ENCODE measurements around the gene DZIP3.
"Not testable (repeated sequence)": the region's sequence is repeated elsewhere in the genome, so short reads cannot be mapped to it uniquely, and the experiment has no call there.

The DZIP3 gene

DNA sequence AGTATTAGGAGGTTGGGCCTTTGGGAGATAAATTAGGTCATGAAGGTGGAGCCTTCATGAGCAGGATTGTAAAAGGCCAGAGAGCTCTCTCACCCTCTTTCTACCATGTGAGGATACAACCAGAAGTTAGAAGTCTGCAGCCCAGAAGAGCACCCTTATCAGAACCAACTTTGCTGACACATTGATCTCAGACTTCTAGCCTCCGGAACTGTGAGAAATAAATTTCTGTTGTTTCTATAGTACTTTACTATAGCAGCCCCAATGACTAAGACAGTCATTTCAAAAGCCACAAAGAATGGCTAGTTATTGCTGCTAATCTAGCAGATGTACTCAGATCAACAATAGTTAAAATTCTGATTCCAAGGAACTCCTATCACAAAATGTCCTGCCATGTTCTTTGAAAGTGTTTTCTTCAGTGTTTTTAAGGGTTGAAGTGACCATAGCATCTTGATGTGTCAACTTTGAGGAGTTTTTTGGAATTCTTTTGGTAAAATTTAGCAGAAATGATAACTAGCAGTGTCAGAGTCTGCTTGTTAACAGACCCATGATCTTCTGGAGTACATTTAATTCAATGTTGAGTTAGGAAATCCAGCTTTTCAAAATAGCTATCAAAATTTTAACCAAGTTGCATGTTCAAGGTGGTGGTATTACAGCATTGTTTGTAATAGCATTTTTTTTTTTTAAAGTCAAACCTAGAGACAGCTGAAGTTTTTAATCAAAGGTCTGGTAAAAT is 10.3 kb downstream of the DZIP3 start:
- no peak overlapping the region for H3K9ac ChIP-seq (ENCODE audit: low read length)
- peaks cover 6% of the 10 kb centered on the region; the same call in 1 of the 2 replicates for H3K9me3 ChIP-seq (ENCODE audit: control insufficient read depth, insufficient read depth, low read depth, low read length)
- H3K4me1 ChIP-seq (ENCODE audit: control insufficient read depth, insufficient read depth, low read length): peaks cover 11% of the 10 kb centered on the region; the same call in 1 of the 2 replicates
- no peak overlapping the region for H3K4me3 ChIP-seq (ENCODE audit: low read depth, low read length)
- H3K27me3 ChIP-seq (ENCODE audit: control insufficient read depth, insufficient read depth, low read length): no peaks in the 10 kb centered on the region
- H3K27ac ChIP-seq (ENCODE audit: low read depth, low read length): no peak overlapping the region
- no peaks in the 10 kb centered on the region for H3K36me3 ChIP-seq (ENCODE audit: control insufficient read depth, insufficient read depth, low read length)

DNA sequence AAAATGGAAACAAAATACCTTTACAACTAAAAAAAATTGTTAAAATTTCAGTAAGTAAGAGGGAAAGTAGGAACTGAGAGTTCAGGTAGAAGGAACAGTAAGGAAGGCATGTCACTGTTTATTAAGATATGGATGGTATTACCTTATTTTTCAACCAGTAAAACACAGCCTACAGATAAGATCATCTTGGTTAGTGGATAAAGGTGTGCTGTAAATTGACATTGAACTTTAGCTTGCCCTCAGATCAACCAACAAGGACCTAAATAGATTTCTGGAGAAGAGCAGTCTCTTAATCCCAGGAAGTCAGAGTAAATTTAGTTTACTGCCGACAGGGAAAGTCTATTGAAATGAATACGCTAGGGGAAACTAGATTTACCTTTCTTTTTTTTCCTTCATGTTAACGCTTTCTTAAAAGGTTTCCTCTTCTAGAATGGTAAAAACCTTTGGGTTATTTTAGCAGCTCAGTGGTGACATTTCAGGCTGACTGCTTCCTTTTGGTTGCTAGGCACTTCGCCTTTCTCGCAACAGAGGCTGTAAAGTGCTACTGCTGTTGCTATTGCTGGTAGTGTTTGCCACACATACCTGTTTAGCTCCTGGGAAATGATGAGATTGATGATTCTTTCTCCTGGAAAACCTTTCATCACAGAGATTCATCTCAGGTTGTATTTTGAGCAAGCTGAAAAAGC is 12.9 kb downstream of the DZIP3 start:
- H3K9ac ChIP-seq (ENCODE audit: low read length): no peak overlapping the region
- H3K27me3 ChIP-seq (ENCODE audit: control insufficient read depth, insufficient read depth, low read length): no peaks in the 10 kb centered on the region
- peaks cover 11% of the 10 kb centered on the region; the same call in 1 of the 2 replicates for H3K4me1 ChIP-seq (ENCODE audit: control insufficient read depth, insufficient read depth, low read length)
- peaks cover 6% of the 10 kb centered on the region; the same call in 1 of the 2 replicates for H3K9me3 ChIP-seq (ENCODE audit: control insufficient read depth, insufficient read depth, low read depth, low read length)
- H3K4me3 ChIP-seq (ENCODE audit: low read depth, low read length): no peak overlapping the region
- H3K36me3 ChIP-seq (ENCODE audit: control insufficient read depth, insufficient read depth, low read length): peaks cover 3% of the 10 kb centered on the region; the same call in 1 of the 2 replicates
- no peak overlapping the region for H3K27ac ChIP-seq (ENCODE audit: low read depth, low read length)

DNA sequence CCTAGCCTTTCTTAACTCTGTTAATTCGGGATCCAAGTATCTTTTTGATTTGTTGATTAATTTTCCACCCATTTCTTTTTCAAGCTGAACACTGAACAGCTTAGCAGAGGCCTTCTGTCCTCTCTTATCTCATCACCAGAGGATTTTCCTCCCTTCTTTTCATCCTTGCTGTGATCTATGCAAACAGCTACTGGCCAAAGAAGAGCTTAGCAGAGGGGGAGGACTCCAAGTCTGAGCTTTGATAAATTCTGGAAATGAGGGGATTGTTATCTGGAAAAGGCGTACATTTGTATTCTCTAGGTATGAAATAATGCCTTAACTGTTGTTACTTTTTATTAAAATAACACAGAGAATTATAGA is 13.4 kb downstream of the DZIP3 start:
- Histone ChIP-seq H3K9me3 (ENCODE audit: control insufficient read depth, insufficient read depth, low read depth, low read length) (peaks cover 6% of the 10 kb centered on the region; the same call in 1 of the 2 replicates), H3K27ac (ENCODE audit: low read depth, low read length) (no peak overlapping the region), H3K36me3 (ENCODE audit: control insufficient read depth, insufficient read depth, low read length) (peaks cover 3% of the 10 kb centered on the region; the same call in 1 of the 2 replicates), H3K4me3 (ENCODE audit: low read depth, low read length) (no peak overlapping the region), H3K27me3 (ENCODE audit: control insufficient read depth, insufficient read depth, low read length) (no peaks in the 10 kb centered on the region), H3K4me1 (ENCODE audit: control insufficient read depth, insufficient read depth, low read length) (peaks cover 11% of the 10 kb centered on the region; the same call in 1 of the 2 replicates), H3K9ac (ENCODE audit: low read length) (no peak overlapping the region)

DNA sequence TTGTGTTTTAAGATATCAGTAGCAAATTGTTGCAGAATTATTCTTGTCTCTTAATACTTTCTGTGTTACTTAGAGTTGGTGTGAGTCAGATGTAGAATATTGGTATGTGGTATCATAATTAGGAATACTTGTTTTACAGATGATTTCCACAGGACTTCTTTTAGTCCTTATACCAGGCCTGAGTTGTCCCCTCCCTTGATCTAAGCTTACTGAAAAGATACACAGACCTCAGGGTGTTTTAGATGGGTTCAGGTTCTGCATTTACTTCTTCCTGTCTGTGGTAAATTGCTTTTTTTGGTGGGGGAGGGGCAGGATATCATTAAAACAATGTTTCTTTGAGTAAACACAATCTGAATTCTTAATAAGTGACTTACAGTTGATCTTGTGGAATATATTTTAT is 14.2 kb downstream of the DZIP3 start:
- H3K27me3 ChIP-seq (ENCODE audit: control insufficient read depth, insufficient read depth, low read length): no peaks in the 10 kb centered on the region
- H3K9ac ChIP-seq (ENCODE audit: low read length): no peak overlapping the region
- no peak overlapping the region for H3K27ac ChIP-seq (ENCODE audit: low read depth, low read length)
- no peak overlapping the region for H3K4me3 ChIP-seq (ENCODE audit: low read depth, low read length)
- H3K4me1 ChIP-seq (ENCODE audit: control insufficient read depth, insufficient read depth, low read length): peaks cover 11% of the 10 kb centered on the region; the same call in 1 of the 2 replicates
- H3K36me3 ChIP-seq (ENCODE audit: control insufficient read depth, insufficient read depth, low read length): peaks cover 3% of the 10 kb centered on the region; the same call in 1 of the 2 replicates
- H3K9me3 ChIP-seq (ENCODE audit: control insufficient read depth, insufficient read depth, low read depth, low read length): peaks cover 6% of the 10 kb centered on the region; the same call in 1 of the 2 replicates

DNA sequence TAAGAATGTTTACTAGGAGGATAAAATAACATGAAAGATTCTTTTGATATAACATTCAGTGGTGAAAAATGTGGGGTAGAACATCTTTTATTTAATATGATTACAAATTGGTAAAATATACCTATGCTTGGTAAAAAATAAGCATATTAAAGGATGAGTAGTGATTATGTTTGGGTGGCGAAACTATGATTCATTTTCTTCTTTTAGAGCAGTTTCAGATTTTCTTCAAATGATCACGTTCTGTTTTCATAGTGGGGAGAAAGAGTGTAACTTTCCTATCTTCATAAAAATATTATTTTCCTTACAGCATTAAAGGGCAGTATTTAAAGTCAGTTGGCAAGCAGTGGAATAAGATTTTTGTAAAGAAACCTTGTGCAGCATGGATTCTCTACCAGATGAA is 15.5 kb downstream of the DZIP3 start:
- Histone ChIP-seq H3K4me1 (ENCODE audit: control insufficient read depth, insufficient read depth, low read length) (peaks cover 11% of the 10 kb centered on the region; the same call in 1 of the 2 replicates), H3K36me3 (ENCODE audit: control insufficient read depth, insufficient read depth, low read length) (peaks cover 6% of the 10 kb centered on the region), H3K4me3 (ENCODE audit: low read depth, low read length) (no peak overlapping the region), H3K27me3 (ENCODE audit: control insufficient read depth, insufficient read depth, low read length) (no peaks in the 10 kb centered on the region), H3K27ac (ENCODE audit: low read depth, low read length) (no peak overlapping the region), H3K9ac (ENCODE audit: low read length) (no peak overlapping the region), H3K9me3 (ENCODE audit: control insufficient read depth, insufficient read depth, low read depth, low read length) (peaks cover 6% of the 10 kb centered on the region; the same call in 1 of the 2 replicates)

DNA sequence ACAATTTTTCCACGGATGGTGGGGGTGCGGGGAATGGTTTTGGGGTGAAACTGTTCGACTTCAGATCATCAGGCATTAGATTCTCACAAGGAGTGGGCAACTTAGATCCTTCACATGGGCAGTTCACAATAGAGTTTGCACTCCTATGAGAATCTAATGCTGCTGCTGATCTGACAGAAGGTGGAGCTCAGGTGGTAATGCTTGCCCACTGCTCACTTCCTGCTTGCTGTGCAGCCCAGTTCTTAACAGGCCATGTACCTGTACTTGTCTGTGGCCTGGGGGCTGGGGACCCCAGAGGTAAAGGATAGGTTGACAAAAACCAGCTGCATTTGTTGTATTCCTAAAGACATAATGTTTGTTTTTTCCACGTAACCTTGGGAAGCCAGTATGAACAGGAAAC is 16.0 kb downstream of the DZIP3 start:
- H3K36me3 ChIP-seq (ENCODE audit: control insufficient read depth, insufficient read depth, low read length): peaks cover 9% of the 10 kb centered on the region
- peaks cover 6% of the 10 kb centered on the region; the same call in 1 of the 2 replicates for H3K9me3 ChIP-seq (ENCODE audit: control insufficient read depth, insufficient read depth, low read depth, low read length)
- no peak overlapping the region for H3K27ac ChIP-seq (ENCODE audit: low read depth, low read length)
- H3K4me1 ChIP-seq (ENCODE audit: control insufficient read depth, insufficient read depth, low read length): peaks cover 11% of the 10 kb centered on the region; the same call in 1 of the 2 replicates
- no peak overlapping the region for H3K4me3 ChIP-seq (ENCODE audit: low read depth, low read length)
- no peak overlapping the region for H3K9ac ChIP-seq (ENCODE audit: low read length)
- H3K27me3 ChIP-seq (ENCODE audit: control insufficient read depth, insufficient read depth, low read length): no peaks in the 10 kb centered on the region

DNA sequence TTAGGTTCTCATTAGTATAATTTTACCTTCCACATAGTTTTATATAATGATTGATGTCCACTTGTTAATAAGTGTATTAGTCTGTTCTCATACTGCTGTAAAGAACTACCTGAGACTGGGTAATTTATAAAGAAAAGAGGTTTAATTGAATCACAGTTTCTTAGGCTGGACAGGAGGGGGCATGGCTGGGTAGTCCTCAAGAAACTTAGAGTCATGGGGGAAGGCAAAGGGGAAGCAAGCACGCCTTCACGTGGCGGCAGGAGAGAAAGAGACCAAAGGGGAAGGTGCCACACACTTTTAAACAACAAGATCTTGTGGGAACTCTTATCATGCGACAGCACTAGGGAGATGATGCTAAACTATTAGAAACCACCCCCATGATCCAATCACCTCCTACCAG is 19.2 kb downstream of the DZIP3 start:
- Histone ChIP-seq H3K4me3 (ENCODE audit: low read depth, low read length) (no peak overlapping the region), H3K9me3 (ENCODE audit: control insufficient read depth, insufficient read depth, low read depth, low read length) (no peaks in the 10 kb centered on the region), H3K27me3 (ENCODE audit: control insufficient read depth, insufficient read depth, low read length) (no peaks in the 10 kb centered on the region), H3K27ac (ENCODE audit: low read depth, low read length) (no peak overlapping the region), H3K4me1 (ENCODE audit: control insufficient read depth, insufficient read depth, low read length) (no peaks in the 10 kb centered on the region), H3K9ac (ENCODE audit: low read length) (no peak overlapping the region), H3K36me3 (ENCODE audit: control insufficient read depth, insufficient read depth, low read length) (peaks cover 16% of the 10 kb centered on the region)

DNA sequence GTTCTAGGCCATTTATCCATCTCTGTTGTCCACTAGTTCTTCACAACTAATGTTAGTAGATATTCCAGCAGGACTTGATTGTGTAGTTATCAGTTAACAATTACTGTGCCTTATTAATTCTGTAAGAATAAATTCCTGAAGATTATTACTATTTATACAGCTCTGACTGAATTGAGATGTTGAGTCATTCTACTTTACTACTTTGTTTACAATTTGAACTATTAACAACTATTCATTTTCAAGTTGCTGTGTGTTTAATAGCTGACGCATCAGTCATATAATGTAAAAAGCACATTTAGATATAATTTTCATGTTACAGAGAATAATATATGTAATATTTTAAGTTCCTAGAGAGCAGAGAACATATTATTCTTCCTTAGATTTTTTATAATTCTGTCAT is 21.1 kb downstream of the DZIP3 start:
- no peak overlapping the region for H3K27ac ChIP-seq (ENCODE audit: low read depth, low read length)
- H3K36me3 ChIP-seq (ENCODE audit: control insufficient read depth, insufficient read depth, low read length): peaks cover 16% of the 10 kb centered on the region
- H3K4me3 ChIP-seq (ENCODE audit: low read depth, low read length): no peak overlapping the region
- no peaks in the 10 kb centered on the region for H3K27me3 ChIP-seq (ENCODE audit: control insufficient read depth, insufficient read depth, low read length)
- no peaks in the 10 kb centered on the region for H3K4me1 ChIP-seq (ENCODE audit: control insufficient read depth, insufficient read depth, low read length)
- no peaks in the 10 kb centered on the region for H3K9me3 ChIP-seq (ENCODE audit: control insufficient read depth, insufficient read depth, low read depth, low read length)
- H3K9ac ChIP-seq (ENCODE audit: low read length): no peak overlapping the region

DNA sequence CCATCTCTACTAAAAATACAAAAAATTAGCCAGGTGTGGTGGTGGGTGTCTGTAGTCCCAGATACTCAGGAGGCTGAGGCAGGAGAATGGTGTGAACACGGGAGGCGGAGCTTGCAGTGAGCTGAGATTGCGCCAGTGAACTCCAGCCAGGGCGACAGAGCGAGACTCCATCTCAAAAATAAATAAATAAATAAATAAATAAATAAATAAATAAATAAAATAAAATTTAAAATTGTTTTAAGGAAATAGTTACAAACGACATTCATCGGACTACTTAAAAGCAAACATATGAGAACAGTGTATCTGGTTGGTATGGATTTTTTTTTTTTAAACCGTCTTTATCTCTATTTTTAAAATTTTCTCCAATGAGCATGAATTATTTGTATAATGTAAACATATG is 26.6 kb downstream of the DZIP3 start:
- not testable (repeated sequence) for H3K9ac ChIP-seq (ENCODE audit: low read length); H3K9me3 ChIP-seq (ENCODE audit: control insufficient read depth, insufficient read depth, low read depth, low read length); H3K4me1 ChIP-seq (ENCODE audit: control insufficient read depth, insufficient read depth, low read length); H3K4me3 ChIP-seq (ENCODE audit: low read depth, low read length); H3K27me3 ChIP-seq (ENCODE audit: control insufficient read depth, insufficient read depth, low read length); H3K27ac ChIP-seq (ENCODE audit: low read depth, low read length)
- peaks cover 20% of the 10 kb centered on the region for H3K36me3 ChIP-seq (ENCODE audit: control insufficient read depth, insufficient read depth, low read length)

DNA sequence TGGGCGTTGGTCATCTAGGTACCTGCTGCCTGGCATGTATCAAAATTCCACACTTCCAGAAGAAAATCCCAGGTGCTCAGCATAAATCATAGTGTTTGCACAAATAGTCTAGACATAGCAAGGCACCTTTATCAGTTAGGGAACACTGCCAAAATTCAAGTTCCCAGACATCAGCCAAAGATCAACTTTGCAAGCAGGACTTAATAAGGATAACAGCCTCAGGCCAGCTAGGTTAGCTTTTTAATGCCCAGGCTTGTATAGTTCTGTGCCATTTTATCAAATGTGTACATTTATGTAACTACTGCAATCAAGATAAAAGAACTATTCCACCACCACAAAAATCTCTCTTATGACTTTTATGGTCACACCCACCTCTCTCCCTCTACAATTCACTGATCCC is 30.7 kb downstream of the DZIP3 start:
- peaks cover 22% of the 10 kb centered on the region; the same call in 1 of the 2 replicates for H3K36me3 ChIP-seq (ENCODE audit: control insufficient read depth, insufficient read depth, low read length)
- no peak overlapping the region for H3K9ac ChIP-seq (ENCODE audit: low read length)
- H3K4me3 ChIP-seq (ENCODE audit: low read depth, low read length): no peak overlapping the region
- no peaks in the 10 kb centered on the region for H3K4me1 ChIP-seq (ENCODE audit: control insufficient read depth, insufficient read depth, low read length)
- no peaks in the 10 kb centered on the region for H3K27me3 ChIP-seq (ENCODE audit: control insufficient read depth, insufficient read depth, low read length)
- no peak overlapping the region for H3K27ac ChIP-seq (ENCODE audit: low read depth, low read length)
- no peaks in the 10 kb centered on the region for H3K9me3 ChIP-seq (ENCODE audit: control insufficient read depth, insufficient read depth, low read depth, low read length)

DNA sequence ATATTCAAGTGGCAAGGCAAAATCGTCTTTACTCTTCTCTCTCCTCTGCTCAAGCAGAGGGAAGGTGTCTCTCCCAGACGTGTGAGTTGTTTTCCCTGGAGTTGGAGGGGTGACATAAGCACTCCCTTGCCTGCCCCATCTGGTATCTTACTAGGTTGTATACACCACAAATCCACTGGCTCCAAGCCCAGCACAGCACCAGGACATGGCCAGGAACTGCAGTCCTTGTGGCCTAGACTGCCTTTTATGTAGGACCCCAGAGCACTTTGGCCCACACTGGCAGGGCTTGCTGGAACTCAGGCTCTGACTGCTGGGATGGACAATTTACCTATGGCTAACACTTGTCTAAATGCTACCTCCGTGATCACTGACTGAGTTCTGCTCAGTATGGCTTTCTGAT is 34.0 kb downstream of the DZIP3 start:
- Histone ChIP-seq H3K27ac (ENCODE audit: low read depth, low read length) (no peak overlapping the region), H3K9ac (ENCODE audit: low read length) (no peak overlapping the region), H3K4me3 (ENCODE audit: low read depth, low read length) (no peak overlapping the region), H3K27me3 (ENCODE audit: control insufficient read depth, insufficient read depth, low read length) (no peaks in the 10 kb centered on the region), H3K9me3 (ENCODE audit: control insufficient read depth, insufficient read depth, low read depth, low read length) (no peaks in the 10 kb centered on the region), H3K36me3 (ENCODE audit: control insufficient read depth, insufficient read depth, low read length) (peaks cover 30% of the 10 kb centered on the region), H3K4me1 (ENCODE audit: control insufficient read depth, insufficient read depth, low read length) (no peaks in the 10 kb centered on the region)
